ENCODE results near the gene SQSTM1. TPM values are rescaled to one million over a fixed set of nuclear protein-coding genes. Genes with fewer than 3 reads are reported as not detected.

Gene SQSTM1
- total RNA-seq, 1 experiment from 2014 or later, result 105 TPM

DNA sequence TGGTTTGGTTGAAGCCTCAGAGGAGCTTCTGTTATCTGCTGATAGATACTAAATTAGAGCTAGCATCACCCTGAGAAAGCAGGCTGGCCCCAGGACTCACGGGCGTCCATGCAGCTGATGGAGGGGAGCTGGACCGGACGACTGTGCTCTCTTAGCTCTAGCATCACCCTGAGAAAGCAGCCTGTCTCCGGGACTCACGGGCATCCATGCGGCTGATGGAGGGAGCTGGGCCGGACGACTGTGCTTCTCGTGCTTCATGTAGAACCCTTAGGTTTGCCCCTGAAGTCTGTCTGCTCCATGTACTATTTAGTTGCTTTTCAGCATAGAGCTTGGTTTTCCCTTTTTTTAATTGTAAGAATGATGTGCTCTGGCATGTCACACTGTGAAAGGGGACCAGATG lies 43.2 kb upstream of the SQSTM1 start:
- no peak for DNase-seq (ENCODE audit: low spot score)
- Histone ChIP-seq H3K27me3 (replicated peaks; ENCODE audit: insufficient read depth, low read depth, low read length, poor library complexity) (no peaks in the 10 kb centered on the region), H3K27ac (ENCODE audit: low read depth, low read length, poor library complexity, severe bottlenecking) (no peak overlapping the region), H3K36me3 (ENCODE audit: insufficient read depth, low read length, poor library complexity, severe bottlenecking) (peaks cover 21% of the 10 kb centered on the region), H3K9me3 (ENCODE audit: low read depth, low read length, poor library complexity, severe bottlenecking) (no peaks in the 10 kb centered on the region), H3K4me1 (ENCODE audit: insufficient read depth, low read length, poor library complexity, severe bottlenecking) (no peaks in the 10 kb centered on the region), H3K4me3 (ENCODE audit: low read depth, low read length, poor library complexity, severe bottlenecking) (no peak overlapping the region)
- ChIA-PET POLR2A (ENCODE audit: low non-redundant PET) (no interaction called here), CTCF (no interaction called here)
- intact Hi-C loops (cut with micrococcal nuclease; ENCODE audit: unreplicated experiment), result no loop called here
- BruUV-seq (replicated peaks), result no TSS peak
- TF ChIP-seq EZH2 (IDR thresholded peaks at IDR 0.05; ENCODE audit: borderline replicate concordance, low read depth, low read length, poor library complexity, severe bottlenecking), result no peak
- TF ChIP-seq CTCF (conservative IDR thresholded peaks at IDR 0.05; ENCODE audit: low read depth, low read length), result no peak

GRCh38 chr5:179777909-179778308 lies 42.8 kb upstream of the SQSTM1 start:
- ChIA-PET POLR2A (ENCODE audit: low non-redundant PET) (no interaction called here), CTCF (no interaction called here)
- H3K9me3 ChIP-seq (ENCODE audit: low read depth, low read length, poor library complexity, severe bottlenecking), result no peaks in the 10 kb centered on the region
- H3K36me3 ChIP-seq (ENCODE audit: insufficient read depth, low read length, poor library complexity, severe bottlenecking), result peaks cover 20% of the 10 kb centered on the region
- no peaks in the 10 kb centered on the region for H3K4me1 ChIP-seq (ENCODE audit: insufficient read depth, low read length, poor library complexity, severe bottlenecking)
- DNase-seq (ENCODE audit: low spot score), result no peak
- TF ChIP-seq EZH2 (IDR thresholded peaks at IDR 0.05; ENCODE audit: borderline replicate concordance, low read depth, low read length, poor library complexity, severe bottlenecking), result no peak
- TF ChIP-seq CTCF (conservative IDR thresholded peaks at IDR 0.05; ENCODE audit: low read depth, low read length), result no peak
- no peak overlapping the region for H3K4me3 ChIP-seq (ENCODE audit: low read depth, low read length, poor library complexity, severe bottlenecking)
- no peaks in the 10 kb centered on the region for H3K27me3 ChIP-seq (replicated peaks; ENCODE audit: insufficient read depth, low read depth, low read length, poor library complexity)
- intact Hi-C loops (cut with micrococcal nuclease; ENCODE audit: unreplicated experiment), result no loop called here
- no peak overlapping the region for H3K27ac ChIP-seq (ENCODE audit: low read depth, low read length, poor library complexity, severe bottlenecking)
- BruUV-seq (replicated peaks), result no TSS peak

- Histone ChIP-seq H3K9me3 (ENCODE audit: low read depth, low read length, poor library complexity, severe bottlenecking) (no peaks in the 10 kb centered on the region), H3K27ac (ENCODE audit: low read depth, low read length, poor library complexity, severe bottlenecking) (no peak overlapping the region), H3K4me1 (ENCODE audit: insufficient read depth, low read length, poor library complexity, severe bottlenecking) (no peaks in the 10 kb centered on the region), H3K27me3 (replicated peaks; ENCODE audit: insufficient read depth, low read depth, low read length, poor library complexity) (no peaks in the 10 kb centered on the region), H3K4me3 (ENCODE audit: low read depth, low read length, poor library complexity, severe bottlenecking) (no peak overlapping the region), H3K36me3 (ENCODE audit: insufficient read depth, low read length, poor library complexity, severe bottlenecking) (peaks cover 16% of the 10 kb centered on the region)
- TF ChIP-seq CTCF (conservative IDR thresholded peaks at IDR 0.05; ENCODE audit: low read depth, low read length) (no peak), EZH2 (IDR thresholded peaks at IDR 0.05; ENCODE audit: borderline replicate concordance, low read depth, low read length, poor library complexity, severe bottlenecking) (no peak)
- ChIA-PET POLR2A (ENCODE audit: low non-redundant PET) (no interaction called here), CTCF (no interaction called here)
- no peak for DNase-seq (ENCODE audit: low spot score)
- no TSS peak for BruUV-seq (replicated peaks)
- intact Hi-C loops (cut with micrococcal nuclease; ENCODE audit: unreplicated experiment), result no loop called here
Observed at GRCh38 chr5:179778591-179778990, 42.1 kb upstream of the SQSTM1 start.

All from A673 (cell line).